Caco-2 (cell line): ENCODE measurements around the gene MZB1. TPM values are rescaled to one million over a fixed set of nuclear protein-coding genes. Genes with fewer than 3 reads are reported as not detected.

Source experiments
- BruUV-seq: library from RNA; stranded (reverse); fragments of 400-500 nt; replicated peaks from 2 replicates; lab custom pipeline; 2021; lab: Mats Ljungman, UMichigan
- CTCF ChIA-PET: fragments of 300-600 bp; sonication (Branson Sonifier 250); formaldehyde crosslinking; loops from one replicate; lab custom pipeline; 2022; ENCODE audit warnings: antibody characterized with exemption; lab: Charles Lee
- POLR2A ChIA-PET: fragments of 300-600 bp; sonication (Branson Sonifier 250); formaldehyde crosslinking; loops from one replicate; lab custom pipeline; 2022; ENCODE audit warnings: antibody characterized with exemption; lab: Charles Lee
- DNase-seq, 2 experiments: peaks; one replicate each; pipeline versions ENCODE4 v3.0.0 to v3.0.0-alpha.2; 2020 to 2022
- H3K27me3 ChIP-seq: replicated peaks from 2 replicates; pipeline ENCODE4 v1.6.0; 2011; ENCODE audit warnings: low read length; ENCODE audit not compliant: control insufficient read depth, insufficient read depth
- H3K36me3 ChIP-seq: 2 replicates; pipeline ENCODE4 v1.5.1; 2011; ENCODE audit warnings: low read length; ENCODE audit not compliant: control insufficient read depth, insufficient read depth
- H3K4me1 ChIP-seq: fragments of 250-450 bp; sonication (Bioruptor Pico); 2 replicates; pipeline ENCODE4 v1.5.1; 2020; ENCODE audit warnings: mild to moderate bottlenecking
- H3K4me3 ChIP-seq: 2 replicates; pipeline ENCODE4 v1.5.1; 2011; ENCODE audit warnings: low read depth, mild to moderate bottlenecking, control low read depth, low read length
- H3K9me3 ChIP-seq: fragments of 250-450 bp; sonication (Bioruptor Pico); 2 replicates; pipeline ENCODE4 v1.5.1; 2020; ENCODE audit warnings: mild to moderate bottlenecking, moderate library complexity
- H3K27ac Mint-ChIP-seq: one replicate; pipeline ENCODE4 v1.8.0; 2022; ENCODE audit warnings: mixed read lengths; ENCODE audit not compliant: unreplicated experiment
- H3K27me3 Mint-ChIP-seq: one replicate; pipeline ENCODE4 v1.8.0; 2022; ENCODE audit warnings: mixed read lengths; ENCODE audit not compliant: insufficient read depth, unreplicated experiment
- H3K36me3 Mint-ChIP-seq: one replicate; pipeline ENCODE4 v1.8.0; 2022; ENCODE audit warnings: mild to moderate bottlenecking, mixed read lengths; ENCODE audit not compliant: insufficient read depth, unreplicated experiment
- H3K4me1 Mint-ChIP-seq: one replicate; pipeline ENCODE4 v1.8.0; 2022; ENCODE audit warnings: low read depth, mixed read lengths; ENCODE audit not compliant: unreplicated experiment
- H3K4me3 Mint-ChIP-seq: one replicate; pipeline ENCODE4 v1.8.0; 2022; ENCODE audit warnings: mild to moderate bottlenecking, moderate library complexity, mixed read lengths; ENCODE audit not compliant: unreplicated experiment
- H3K9me3 Mint-ChIP-seq: one replicate; pipeline ENCODE4 v1.8.0; 2022; ENCODE audit warnings: mixed read lengths; ENCODE audit not compliant: unreplicated experiment
- CTCF ChIP-seq, 2 experiments: fragments of 200-600 bp in 1 of 2; IDR thresholded peaks; 1 replicate in 1 of 2; 2 replicates in 1 of 2; pipeline versions ENCODE4 v1.5.1 to v1.8.0; 2011 to 2022; ENCODE audit warnings: antibody characterized with exemption in 1 of 2, control low read depth in 1 of 2, inconsistent platforms in 1 of 2, low read depth in 1 of 2, low read length in 1 of 2, mild to moderate bottlenecking in 1 of 2, moderate library complexity in 1 of 2; ENCODE audit not compliant: insufficient read depth in 1 of 2, severe bottlenecking in 1 of 2, unreplicated experiment in 1 of 2
- intact Hi-C: fragments of 100-400 bp; cut with micrococcal nuclease; formaldehyde crosslinking; loops from one replicate; pipeline ENCODE4 v1.10.0; 2022; ENCODE audit not compliant: unreplicated experiment
- total RNA-seq: library from RNA; stranded (reverse); gene quantifications from 2 replicates; pipeline ENCODE4 v1.2.3, GENCODE V29; 2022

The MZB1 gene
- total RNA-seq, 1 experiment from 2014 or later: not detected

DNA sequence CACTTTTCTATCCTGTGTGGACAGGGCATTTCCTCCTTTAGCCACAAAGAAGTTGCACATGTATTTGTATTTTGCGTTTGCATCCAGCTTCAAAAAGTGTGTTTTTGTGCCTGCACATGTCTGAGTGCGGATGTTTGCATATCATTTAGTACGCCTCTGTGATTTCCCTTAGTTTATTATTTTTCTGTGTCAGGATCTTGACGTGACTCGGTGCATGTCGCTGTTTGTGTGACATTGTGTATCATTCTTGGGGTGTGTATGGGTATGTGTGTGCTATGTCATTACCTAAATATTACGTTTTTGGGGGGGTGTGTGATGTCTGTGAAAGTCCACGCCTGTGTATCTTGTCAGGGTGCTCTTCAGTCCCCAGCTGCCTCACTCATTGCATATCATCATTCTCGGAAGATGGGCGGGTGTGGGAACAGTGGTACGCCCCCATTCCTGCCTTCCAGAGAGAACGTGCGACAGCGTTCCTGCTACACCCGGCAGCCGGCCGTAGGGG lies 48.5 kb downstream of the MZB1 start:
- Mint-ChIP-seq H3K4me1 (peaks cover 13% of the 10 kb centered on the region), H3K9me3 (no peaks in the 10 kb centered on the region), H3K4me3 (peak overlapping the region; percentile 96), H3K36me3 (peaks cover 66% of the 10 kb centered on the region), H3K27me3 (no peaks in the 10 kb centered on the region), H3K27ac (peak overlapping the region; percentile 98)
- TF ChIP-seq CTCF (IDR thresholded peaks at IDR 0.05; ENCODE audit: insufficient read depth in 1 of 2, low read depth in 1 of 2, low read length in 1 of 2, severe bottlenecking in 1 of 2, unreplicated experiment in 1 of 2): no peak
- no peaks in the 10 kb centered on the region for H3K9me3 ChIP-seq
- ChIA-PET CTCF (interaction anchor here (0.6 to 1.2 kb wide), 7 partner anchors 10 to 52 kb away, joined by 3 to 5 read pairs (median 4); no protein-coding TSS in a partner anchor), POLR2A (interaction anchor here (1.4 to 1.8 kb wide), 3 partner anchors 47 to 143 kb away, joined by 4 to 38 read pairs (median 6); partner anchors contain the start of genes DNAJC18, MATR3 and SIL1)
- peaks cover 6% of the 10 kb centered on the region; the same call in 1 of the 2 replicates for H3K4me1 ChIP-seq
- H3K27me3 ChIP-seq: no peaks in the 10 kb centered on the region
- BruUV-seq: no TSS peak
- H3K4me3 ChIP-seq: peak overlapping the region; percentile 92
- intact Hi-C loops: loop anchor here (1.0 kb wide), 1 partner anchor 47 kb away; no protein-coding TSS in a partner anchor
- DNase-seq: no peak
- no peaks in the 10 kb centered on the region for H3K36me3 ChIP-seq

DNA sequence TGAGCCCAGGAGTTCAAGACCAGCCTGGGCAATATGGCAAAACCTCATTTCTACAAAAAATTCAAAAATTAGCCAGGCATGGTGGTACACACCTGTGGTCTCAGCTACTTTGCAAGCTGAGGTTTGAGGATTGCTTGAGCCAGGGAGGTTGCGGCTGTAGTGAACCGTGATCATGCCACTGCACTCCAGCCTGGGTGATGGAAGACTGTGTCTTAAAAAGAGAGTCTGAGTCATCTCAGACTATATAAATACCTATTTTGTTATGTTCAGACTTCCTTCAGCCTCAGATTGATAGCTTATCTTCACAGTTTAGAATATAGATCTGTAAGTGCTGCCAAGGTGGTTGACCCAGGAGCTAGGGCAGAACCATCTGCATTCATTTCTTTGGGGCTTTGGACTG lies 49.7 kb downstream of the MZB1 start:
- Histone ChIP-seq H3K4me3 (no peak overlapping the region), H3K9me3 (no peaks in the 10 kb centered on the region), H3K36me3 (no peaks in the 10 kb centered on the region), H3K27me3 (no peaks in the 10 kb centered on the region), H3K4me1 (peaks cover 6% of the 10 kb centered on the region; the same call in 1 of the 2 replicates)
- Mint-ChIP-seq H3K36me3 (peaks cover 68% of the 10 kb centered on the region), H3K27ac (no peak overlapping the region), H3K4me1 (peaks cover 13% of the 10 kb centered on the region), H3K9me3 (no peaks in the 10 kb centered on the region), H3K27me3 (no peaks in the 10 kb centered on the region), H3K4me3 (no peak overlapping the region)
- CTCF ChIA-PET: no interaction called here
- TF ChIP-seq CTCF (IDR thresholded peaks at IDR 0.05; ENCODE audit: insufficient read depth in 1 of 2, low read depth in 1 of 2, low read length in 1 of 2, severe bottlenecking in 1 of 2, unreplicated experiment in 1 of 2): no peak
- intact Hi-C loops: no loop called here
- no TSS peak for BruUV-seq
- DNase-seq: no peak
- POLR2A ChIA-PET: interaction anchor here (0.5 kb wide), 1 partner anchor 588 kb away, joined by 5 read pairs; no protein-coding TSS in a partner anchor

Other genes starting within 250 kb of the MZB1 start
- gene SIL1, start 191.5 kb downstream of the MZB1 start, total RNA-seq: 29.7 and 31.5 TPM in 2 replicates
- gene MATR3, start 96.2 kb downstream of the MZB1 start, total RNA-seq: 194 and 200 TPM in 2 replicates
- 73.6 and 83.6 TPM in 2 replicates for gene PAIP2, start 48.1 kb downstream of the MZB1 start, total RNA-seq
- gene SLC23A1, start 6.6 kb downstream of the MZB1 start, total RNA-seq: 20.4 and 24.0 TPM in 2 replicates
- gene PROB1, start 5.2 kb upstream of the MZB1 start, total RNA-seq: 2.7 and 2.9 TPM in 2 replicates
- gene SPATA24, start 14.2 kb upstream of the MZB1 start, total RNA-seq: 10.1 and 10.2 TPM in 2 replicates
- gene DNAJC18, start 49.6 kb upstream of the MZB1 start, total RNA-seq: 12.5 and 14.1 TPM in 2 replicates
- not detected in 2 replicates for gene ECSCR, start 72.8 kb upstream of the MZB1 start, total RNA-seq
- not detected in 2 replicates for gene SMIM33, start 81.1 kb upstream of the MZB1 start, total RNA-seq
- not detected in 2 replicates for gene STING1, start 92.8 kb upstream of the MZB1 start, total RNA-seq
- gene UBE2D2, start 171.4 kb upstream of the MZB1 start, total RNA-seq: 192 and 193 TPM in 2 replicates